GM12891 (cell line): ENCODE data around the gene GIGYF1.

ENCODE experiments used
- POLR2A ChIP-seq: IDR thresholded peaks from 2 replicates; pipeline ENCODE4 v1.6.1; 2011; ENCODE audit warnings: low read depth, low read length, control low read depth
- POLR2AphosphoS5 ChIP-seq: IDR thresholded peaks from 2 replicates; pipeline ENCODE4 v1.6.1; 2011; ENCODE audit warnings: low read depth, low read length, control low read depth
- TAF1 ChIP-seq: IDR thresholded peaks from 2 replicates; pipeline ENCODE4 v1.6.1; 2011; ENCODE audit warnings: low read depth, low read length, control low read depth

GRCh38 chr7:100639995-100640516 lies 54.0 kb downstream of the GIGYF1 start:
- no peak for TF ChIP-seq POLR2AphosphoS5
- TF ChIP-seq POLR2A, result no peak
- no peak for TF ChIP-seq TAF1
